VCaP (cell line): ENCODE measurements around the gene CSF2.

Experiments used
- H3K27ac ChIP-seq: fragments of 450-650 bp; 2 replicates; pipeline ENCODE4 v1.5.1; 2017
- TF ChIP-seq, protein P1 (sequence below): fragments of 450-650 bp; conservative IDR thresholded peaks from 2 replicates; pipeline ENCODE4 v1.5.1; 2017; ENCODE audit warnings: mild to moderate bottlenecking, moderate library complexity

CSF2 gene

DNA sequence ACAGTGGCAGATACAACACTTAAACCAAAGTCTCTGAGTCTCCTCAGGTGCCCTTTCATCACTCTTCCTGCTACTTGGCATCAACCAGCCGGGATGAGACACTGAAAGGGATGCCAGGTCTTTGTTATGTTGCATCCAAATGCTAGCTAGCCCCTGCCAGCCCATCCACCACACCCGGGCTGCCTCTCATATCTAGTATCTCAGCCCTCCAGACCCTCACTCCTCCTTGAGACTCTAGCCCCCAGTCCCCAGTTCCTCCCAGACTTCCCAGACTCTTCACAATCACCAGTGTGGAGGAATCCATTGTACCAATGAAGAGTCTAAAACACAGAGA, 21.5 kb downstream of the CSF2 start:
- H3K27ac ChIP-seq: no peak overlapping the region
- TF ChIP-seq, protein P1, sequence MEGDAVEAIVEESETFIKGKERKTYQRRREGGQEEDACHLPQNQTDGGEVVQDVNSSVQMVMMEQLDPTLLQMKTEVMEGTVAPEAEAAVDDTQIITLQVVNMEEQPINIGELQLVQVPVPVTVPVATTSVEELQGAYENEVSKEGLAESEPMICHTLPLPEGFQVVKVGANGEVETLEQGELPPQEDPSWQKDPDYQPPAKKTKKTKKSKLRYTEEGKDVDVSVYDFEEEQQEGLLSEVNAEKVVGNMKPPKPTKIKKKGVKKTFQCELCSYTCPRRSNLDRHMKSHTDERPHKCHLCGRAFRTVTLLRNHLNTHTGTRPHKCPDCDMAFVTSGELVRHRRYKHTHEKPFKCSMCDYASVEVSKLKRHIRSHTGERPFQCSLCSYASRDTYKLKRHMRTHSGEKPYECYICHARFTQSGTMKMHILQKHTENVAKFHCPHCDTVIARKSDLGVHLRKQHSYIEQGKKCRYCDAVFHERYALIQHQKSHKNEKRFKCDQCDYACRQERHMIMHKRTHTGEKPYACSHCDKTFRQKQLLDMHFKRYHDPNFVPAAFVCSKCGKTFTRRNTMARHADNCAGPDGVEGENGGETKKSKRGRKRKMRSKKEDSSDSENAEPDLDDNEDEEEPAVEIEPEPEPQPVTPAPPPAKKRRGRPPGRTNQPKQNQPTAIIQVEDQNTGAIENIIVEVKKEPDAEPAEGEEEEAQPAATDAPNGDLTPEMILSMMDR: no peak

DNA sequence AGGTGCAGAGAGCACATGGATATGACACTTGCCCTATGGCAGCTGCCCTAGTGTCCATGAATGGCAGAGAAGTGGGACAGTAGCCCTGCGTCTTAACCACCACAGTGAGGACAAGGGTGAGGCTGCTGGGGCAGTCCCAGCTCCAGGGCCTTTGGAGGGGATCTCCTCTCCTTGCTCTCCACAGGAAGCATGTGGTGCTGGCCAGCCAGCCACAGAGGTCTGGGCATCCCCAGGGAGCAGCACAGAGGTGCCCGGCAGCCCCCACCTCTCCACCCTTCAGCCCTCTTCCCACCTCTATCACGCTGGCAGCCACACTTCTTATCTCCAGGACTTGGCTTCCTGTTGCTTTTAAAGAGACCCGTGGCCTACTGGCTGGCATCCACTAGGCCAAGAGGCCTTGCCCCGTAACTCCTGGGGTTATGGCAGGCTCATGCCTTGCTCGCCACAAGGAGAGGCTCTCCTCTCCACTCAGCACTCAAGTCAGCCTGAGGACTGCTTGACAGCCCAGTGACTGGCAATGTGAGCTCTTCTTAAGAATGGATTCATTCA, 21.9 kb downstream of the CSF2 start:
- no peak overlapping the region for H3K27ac ChIP-seq
- TF ChIP-seq, protein P1: no peak

DNA sequence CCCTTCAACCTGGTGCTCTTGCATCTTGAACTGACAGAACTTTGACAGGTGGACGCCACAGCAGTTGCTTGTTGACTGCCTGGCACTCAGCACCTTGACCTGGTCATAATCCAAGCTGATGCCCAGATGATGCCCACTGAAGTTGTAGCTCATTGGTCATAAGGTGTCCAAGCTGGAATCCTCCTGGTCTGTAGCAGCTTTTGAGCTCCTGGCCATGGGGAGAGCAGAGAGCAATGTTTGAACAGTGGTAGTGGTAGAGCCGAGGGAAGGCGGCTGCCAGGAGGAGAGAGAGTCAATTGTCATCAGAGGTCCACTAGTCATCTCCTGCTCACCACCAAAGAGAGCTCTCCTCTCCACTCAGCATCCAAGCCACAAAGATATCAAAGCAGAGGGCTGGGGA, 23.3 kb downstream of the CSF2 start:
- TF ChIP-seq, protein P1: no peak
- H3K27ac ChIP-seq: no peak overlapping the region

DNA sequence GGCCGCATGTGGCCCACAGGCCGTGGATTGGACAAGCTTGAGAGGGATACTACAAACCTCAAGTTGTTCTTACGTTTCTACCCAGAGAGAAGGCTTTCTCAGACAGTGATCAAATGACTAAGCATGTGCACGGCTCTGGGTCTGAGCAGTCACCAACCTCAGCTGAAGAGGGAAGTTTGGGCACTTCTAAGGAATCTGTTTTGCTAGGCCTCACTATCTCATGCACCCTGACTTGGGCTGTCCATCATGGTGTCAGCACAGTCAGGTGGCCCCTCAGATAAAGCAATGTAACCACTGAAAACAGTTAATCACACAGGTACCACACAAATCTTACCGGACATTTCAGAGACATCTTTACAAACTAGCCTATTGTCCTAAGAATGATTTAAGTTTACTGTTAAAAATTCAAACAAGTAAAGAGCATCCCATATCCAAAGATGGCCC, 24.6 kb downstream of the CSF2 start:
- H3K27ac ChIP-seq: no peak overlapping the region
- TF ChIP-seq, protein P1: no peak

DNA sequence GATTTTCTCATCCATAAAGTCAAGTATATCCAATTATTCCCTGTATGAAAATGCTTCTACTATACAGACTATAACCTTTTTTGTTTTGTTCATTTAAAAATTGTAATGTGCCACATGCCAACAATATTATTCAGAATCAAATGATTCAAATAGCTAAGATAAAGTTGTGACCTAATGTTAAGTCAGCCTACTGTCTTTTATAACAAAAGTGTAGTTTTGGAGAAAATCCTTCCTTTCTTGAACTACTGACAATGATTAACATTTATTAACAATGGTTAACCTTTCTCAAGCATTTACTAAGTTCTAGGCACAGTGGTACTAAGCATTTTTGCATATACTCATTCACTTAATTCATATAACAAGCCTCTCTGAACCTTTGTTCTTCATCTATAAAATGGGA, 25.0 kb downstream of the CSF2 start:
- H3K27ac ChIP-seq: no peak overlapping the region
- TF ChIP-seq, protein P1: no peak

DNA sequence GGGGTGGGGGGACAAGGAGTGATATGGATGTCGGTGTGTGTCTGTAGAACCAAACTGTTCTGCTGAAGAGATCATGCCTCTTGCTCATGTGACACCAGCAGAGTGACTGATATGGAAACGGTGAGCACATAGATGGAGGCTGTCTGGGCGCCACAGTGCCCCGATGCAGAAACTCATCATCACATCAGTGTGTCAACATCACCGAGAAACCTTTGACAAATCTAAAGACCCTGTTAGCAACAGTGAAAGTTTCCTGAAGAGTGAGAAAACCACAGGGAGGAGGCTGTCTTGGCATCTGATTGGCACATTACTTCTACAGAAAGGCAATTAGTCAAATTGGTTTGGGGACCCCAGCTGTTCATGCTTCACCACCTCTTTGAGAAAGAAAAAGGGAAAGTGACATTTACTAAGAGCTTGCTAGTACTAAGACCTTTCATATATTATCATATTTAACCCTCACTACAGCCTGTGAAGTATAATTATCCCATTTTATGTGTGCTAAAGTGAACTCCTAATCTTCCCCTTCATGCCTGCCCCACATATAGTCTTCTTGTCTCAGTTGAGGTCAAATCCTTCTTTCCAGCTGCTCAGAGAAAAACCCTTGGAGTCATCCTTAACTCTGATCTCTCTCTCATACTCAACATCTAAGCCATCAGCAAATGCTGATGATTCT, 25.6 kb downstream of the CSF2 start:
- TF ChIP-seq, protein P1: no peak
- no peak overlapping the region for H3K27ac ChIP-seq

DNA sequence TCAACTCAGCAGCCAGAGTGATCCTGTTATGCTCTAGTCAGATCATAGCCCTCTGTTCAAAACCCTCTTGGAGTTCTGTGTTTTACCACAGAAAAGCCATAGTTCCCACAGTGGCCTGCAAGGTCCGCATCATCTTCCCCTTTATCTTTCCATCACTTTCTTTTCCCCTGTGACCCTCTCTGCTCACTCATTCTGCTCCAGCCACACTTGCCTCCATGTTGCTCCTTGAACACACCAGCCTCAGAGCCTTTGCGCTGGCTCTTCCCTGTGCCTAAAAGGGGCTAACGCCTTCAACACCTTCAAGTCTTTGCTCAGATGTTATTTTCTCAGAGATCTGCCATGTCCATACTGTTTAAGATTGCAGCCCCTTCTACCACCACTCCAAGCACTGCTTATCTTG, 26.3 kb downstream of the CSF2 start:
- TF ChIP-seq, protein P1: no peak
- H3K27ac ChIP-seq: no peak overlapping the region
